Heart left ventricle (tissue), 16 donors: ENCODE data around the gene TFDP1. TPM values are rescaled to one million over a fixed set of nuclear protein-coding genes. Genes with fewer than 3 reads are reported as not detected.

Experiments
- ATAC-seq, 4 donors: fragments of 200-7000 bp; cut with Tn5 transposase; one replicate each; pipeline ENCODE4 v1.9.1; 2020 to 2022; ENCODE audit warnings: moderate library complexity in 4 of 4, mild to moderate bottlenecking in 3 of 4, moderate number of reproducible peaks in 1 of 4
- DNase-seq, 5 donors: peaks; one replicate each; pipeline ENCODE4 v3.0.0-alpha.2; 2020
- H3K27ac ChIP-seq, 12 donors: fragments of 200-600 bp; sonication (generic) in 4 of 12; one replicate each; pipeline versions ENCODE4 v1.5.0 to v1.8.0; 2016 to 2022; ENCODE audit warnings: mild to moderate bottlenecking in 2 of 12
- H3K27me3 ChIP-seq, 9 donors: fragments of 200-600 bp; sonication (generic) in 2 of 9; one replicate each; pipeline versions ENCODE4 v1.5.1 to v1.8.0; 2016 to 2022; ENCODE audit warnings: mild to moderate bottlenecking in 3 of 9
- H3K36me3 ChIP-seq, 9 donors: fragments of 200-600 bp; sonication (generic) in 2 of 9; one replicate each; pipeline versions ENCODE4 v1.5.0 to v1.8.0; 2018 to 2022; ENCODE audit warnings: mild to moderate bottlenecking in 2 of 9
- H3K4me1 ChIP-seq, 12 donors: fragments of 200-600 bp; sonication (generic) in 4 of 12; one replicate each; pipeline versions ENCODE4 v1.5.0 to v1.8.0; 2016 to 2022; ENCODE audit warnings: mild to moderate bottlenecking in 3 of 12
- H3K4me3 ChIP-seq, 12 donors: fragments of 200-600 bp; sonication (generic) in 4 of 12; one replicate each; pipeline versions ENCODE4 v1.5.0 to v1.8.0; 2017 to 2022; ENCODE audit warnings: mild to moderate bottlenecking in 9 of 12, moderate library complexity in 4 of 12
- H3K9me3 ChIP-seq, 12 donors: fragments of 200-600 bp; sonication (generic) in 4 of 12; one replicate each; pipeline versions ENCODE4 v1.5.0 to v1.8.0; 2016 to 2022; ENCODE audit warnings: mild to moderate bottlenecking in 1 of 12
- CTCF ChIP-seq, 12 donors: fragments of 200-600 bp; sonication (generic) in 4 of 12; IDR thresholded peaks; one replicate each; pipeline versions ENCODE4 v1.5.0 to v1.8.0; 2018 to 2022; ENCODE audit warnings: antibody characterized with exemption in 12 of 12, mild to moderate bottlenecking in 5 of 12
- POLR2A ChIP-seq, 2 donors: fragments of 450-650 bp; IDR thresholded peaks; one replicate each; pipeline ENCODE4 v1.6.1; 2017; ENCODE audit warnings: antibody characterized with exemption in 2 of 2, mild to moderate bottlenecking in 2 of 2, moderate library complexity in 2 of 2
- WGBS, 4 donors: extraction: QIAGEN DNeasy Blood & Tissue Kit in 2 of 4; methylation state at CpG; one replicate each; pipeline versions ENCODE4 v1.1.5 to v1.1.7; 2013 to 2018; 5-methylcytosine and 5-hydroxymethylcytosine counted together
- intact Hi-C, 10 donors: fragments of 100-400 bp; cut with DNase I; formaldehyde crosslinking; loops; one replicate each; pipeline versions ENCODE4 v1.11.1 to v1.14.2; 2022
- polyA plus RNA-seq, 2 donors: library from polyadenylated mRNA; stranded (reverse); fragments of 200-250 nt; gene quantifications; one replicate each; pipeline ENCODE4 v1.2.3, GENCODE V29; 2013
- total RNA-seq, 9 donors: library from RNA; depleted of rRNA in 2 of 9; stranded (reverse); fragments of >200 nt in 2 of 9; fragmentation: NEBNext Ultra II Directional in 3 of 9; extraction: Animal tissue kit (Norgen Biotek cat#: 25700) in 3 of 9; gene quantifications; one replicate each; pipeline versions ENCODE4 v1.1.0 to v1.2.4, GENCODE V29; 2016 to 2023
- donor health status: ischemic (EF 13 %, LVEDD 7.1; RV severe dilation, severe dysfunction).
- donor health status: healthy with polysubstance abuse.
- donor health status: DM: no; HTN: yes; CAD: no.
- donor health status: DM: no; HTN: no; CAD: no.
- donor health status: ischemic (EF 25% LVEDD 6.9; RV normal size, moderate dysfunction).
- donor health status: ischemic (EF 25% LVEDD 5.7; RV mildly dilated, moderate dysfunction).
- donor health status: healthy.
- donor health status: DM: yes; HTN: yes; CAD: no.
- donor health status: ischemic (EF 35%, LVEDD 5.7; RV mildly dilated, moderate dysfunction).
- donor health status: nonischemic (EF 11% LVEDD 7.7; RV severe dilation, severe dysfunction).
- donor health status: DM: yes; HTN: yes; CAD: no.
- donor health status: PGD.
- donor health status: ischemic (EF 29% LVEDD 5.4; RV normal size, mild dysfunction).
- donor health status: nonischemic (EF 23%, LVEDD 6.1; RV moderate dilation, normal function).

TFDP1 gene
- total and polyA plus RNA-seq, 11 donors: 19.7 to 50.3 (median 44.3) TPM

DNA sequence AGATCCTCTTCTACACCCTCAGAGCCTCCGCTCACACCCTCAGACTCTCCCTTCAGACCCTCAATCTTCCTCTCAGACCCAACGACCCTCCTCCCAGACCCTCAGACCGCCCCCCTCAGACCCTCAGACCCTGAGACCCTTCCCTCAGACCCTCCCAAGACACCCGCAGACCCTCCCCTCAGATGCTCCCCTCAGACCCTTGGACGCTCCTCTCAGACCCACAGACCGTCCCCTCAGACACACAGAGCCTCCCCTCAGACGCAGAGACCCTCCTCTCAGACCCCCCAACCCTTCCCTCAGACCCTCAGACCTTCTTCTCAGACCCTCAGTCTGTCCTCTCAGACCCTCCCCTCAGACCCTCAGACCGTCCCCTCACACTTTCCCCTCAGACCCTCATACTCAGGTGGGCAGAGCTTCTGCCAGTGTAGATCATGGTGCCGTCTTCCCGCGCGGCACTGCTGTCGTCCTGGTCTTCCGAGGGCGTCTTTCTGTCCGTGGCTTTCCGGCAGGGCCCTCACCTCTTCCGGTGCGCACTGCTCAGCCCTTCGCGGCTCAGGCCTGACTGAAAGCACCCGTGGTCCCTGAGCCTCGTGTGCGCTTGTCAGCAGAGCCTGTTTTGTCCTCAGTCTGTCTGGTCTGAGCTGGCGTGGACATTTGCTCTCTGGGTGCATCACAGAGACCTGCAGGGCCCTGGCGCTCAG, 18.9 kb upstream of the TFDP1 start:
- Histone ChIP-seq H3K9me3 (no peaks in the 10 kb centered on the region), H3K4me3 (no peak overlapping the region), H3K36me3 (no peaks in the 10 kb centered on the region), H3K27ac (no peak overlapping the region), H3K27me3 (peaks cover 0 to 4% (median 0%) of the 10 kb centered on the region in 9 donors), H3K4me1 (peaks cover 0 to 6% (median 0%) of the 10 kb centered on the region in 12 donors)
- intact Hi-C loops: no loop called here
- WGBS, 4 donors: 80 to 85% (median 82%) methylated on average over 26 of the region's 26 CpGs
- no peak for ATAC-seq
- peak in 1 of 5 donors; percentile 25 for DNase-seq
- no peak for TF ChIP-seq CTCF (IDR thresholded peaks at IDR 0.05)
- no peak for TF ChIP-seq POLR2A (IDR thresholded peaks at IDR 0.05)

GRCh38 chr13:113566227-113566561, 18.4 kb upstream of the TFDP1 start:
- WGBS, 4 donors: 85 to 90% (median 87%) methylated on average over 17 of the region's 17 CpGs
- no peak for ATAC-seq
- intact Hi-C loops: no loop called here

DNA sequence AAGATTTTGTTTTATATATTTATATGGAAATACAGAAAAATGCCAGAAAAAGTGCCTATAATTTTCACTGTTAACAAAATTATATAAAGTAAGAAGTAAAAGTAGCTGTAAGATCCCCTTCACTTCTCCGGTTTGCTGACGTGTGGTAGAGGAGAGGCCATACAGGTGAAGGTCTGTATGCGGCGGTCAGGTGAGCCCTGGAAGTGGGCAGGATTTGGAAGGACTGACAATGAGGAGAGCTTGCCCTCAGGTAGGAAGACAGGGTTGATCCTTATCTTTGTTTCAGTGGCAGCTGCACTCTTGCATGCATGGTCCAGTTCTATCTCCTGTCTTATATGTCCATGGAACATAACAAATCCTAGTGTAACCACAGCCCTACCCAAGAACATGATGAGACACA, 16.9 kb upstream of the TFDP1 start:
- TF ChIP-seq CTCF (IDR thresholded peaks at IDR 0.05): no peak
- TF ChIP-seq POLR2A (IDR thresholded peaks at IDR 0.05): no peak
- DNase-seq: no peak
- no peaks in the 10 kb centered on the region for H3K36me3 ChIP-seq
- no peak overlapping the region for H3K4me3 ChIP-seq
- H3K9me3 ChIP-seq: peaks cover 0 to 11% (median 0%) of the 10 kb centered on the region in 12 donors
- no peak overlapping the region for H3K27ac ChIP-seq
- H3K4me1 ChIP-seq: peaks cover 0 to under 1% (median 0%) of the 10 kb centered on the region in 12 donors
- ATAC-seq: no peak
- 92 to 97% (median 93%) methylated on average over 4 of the region's 4 CpGs for WGBS, 4 donors
- intact Hi-C loops: no loop called here
- H3K27me3 ChIP-seq: peaks cover 0 to 4% (median 0%) of the 10 kb centered on the region in 9 donors

More at GRCh38 chr13:113566227-113566561, 18.4 kb upstream of the TFDP1 start:
- no peak for TF ChIP-seq CTCF (IDR thresholded peaks at IDR 0.05)
- TF ChIP-seq POLR2A (IDR thresholded peaks at IDR 0.05): no peak
- peaks cover 0 to 6% (median 0%) of the 10 kb centered on the region in 12 donors for H3K4me1 ChIP-seq
- DNase-seq: peak in 1 of 5 donors; percentile 25
- H3K36me3 ChIP-seq: no peaks in the 10 kb centered on the region
- H3K27ac ChIP-seq: no peak overlapping the region
- no peaks in the 10 kb centered on the region for H3K9me3 ChIP-seq
- H3K4me3 ChIP-seq: no peak overlapping the region
- H3K27me3 ChIP-seq: peaks cover 0 to 4% (median 0%) of the 10 kb centered on the region in 9 donors

GRCh38 chr13:113573065-113573464, 11.5 kb upstream of the TFDP1 start:
- WGBS, 4 donors: 66 to 74% (median 72%) methylated on average over 3 of the region's 3 CpGs
- DNase-seq (no peak), ATAC-seq (no peak)
- TF ChIP-seq CTCF (IDR thresholded peaks at IDR 0.05): no peak
- TF ChIP-seq POLR2A (IDR thresholded peaks at IDR 0.05): no peak
- H3K4me1 ChIP-seq: no peaks in the 10 kb centered on the region
- peaks cover 0 to 46% (median 13%) of the 10 kb centered on the region in 12 donors for H3K9me3 ChIP-seq
- peaks cover 0 to 4% (median 0%) of the 10 kb centered on the region in 9 donors for H3K27me3 ChIP-seq
- H3K36me3 ChIP-seq: no peaks in the 10 kb centered on the region
- intact Hi-C loops: no loop called here
- H3K4me3 ChIP-seq: no peak overlapping the region
- H3K27ac ChIP-seq: no peak overlapping the region
